GM18505 (cell line): ENCODE data around the gene DSG1.
"Not testable (repeated sequence)": the region's sequence is repeated elsewhere in the genome, so short reads cannot be mapped to it uniquely, and the experiment has no call there.

Experiments used
- ATAC-seq: cut with Tn5 transposase; IDR thresholded peaks from one replicate; pipeline ENCODE4 v1.9.1; 2021; ENCODE audit not compliant: unreplicated experiment
- POLR2A ChIP-seq: IDR thresholded peaks from 4 replicates; pipeline ENCODE4 v1.6.1; 2011; ENCODE audit warnings: borderline replicate concordance; ENCODE audit not compliant: insufficient read depth, insufficient read length; ENCODE audit errors: extremely low read depth

The DSG1 gene

GRCh38 chr18:31301201-31301655, 16.7 kb upstream of the DSG1 start:
- ATAC-seq, result no peak
- TF ChIP-seq POLR2A, result no peak

- ATAC-seq, result no peak
- TF ChIP-seq POLR2A, result no peak
These were observed 15.0 kb upstream of the DSG1 start for GRCh38 chr18:31302991-31303390.

- no peak for ATAC-seq
- TF ChIP-seq POLR2A, result no peak
These were observed 14.2 kb upstream of the DSG1 start for GRCh38 chr18:31303771-31304170.

DNA sequence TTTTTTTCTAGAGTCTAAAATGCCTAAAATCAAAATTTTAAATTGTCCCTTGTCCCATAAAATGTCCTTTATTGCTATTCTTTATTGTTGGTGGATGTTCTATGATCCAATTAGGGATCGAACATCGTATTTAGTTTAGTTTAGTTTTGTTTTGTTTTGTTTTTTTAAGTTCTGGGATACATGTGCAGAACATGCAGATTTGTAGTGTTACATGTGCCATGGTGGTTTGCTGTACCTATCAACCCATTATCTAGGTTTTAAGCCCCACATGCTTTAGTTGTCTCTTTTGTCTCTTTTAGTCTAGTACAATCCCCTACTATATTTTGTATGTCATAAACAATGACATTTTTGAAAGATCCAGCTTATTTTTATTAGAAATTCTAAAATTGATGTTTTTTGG, 8.8 kb upstream of the DSG1 start:
- ATAC-seq, result no peak
- TF ChIP-seq POLR2A, result no peak

DNA sequence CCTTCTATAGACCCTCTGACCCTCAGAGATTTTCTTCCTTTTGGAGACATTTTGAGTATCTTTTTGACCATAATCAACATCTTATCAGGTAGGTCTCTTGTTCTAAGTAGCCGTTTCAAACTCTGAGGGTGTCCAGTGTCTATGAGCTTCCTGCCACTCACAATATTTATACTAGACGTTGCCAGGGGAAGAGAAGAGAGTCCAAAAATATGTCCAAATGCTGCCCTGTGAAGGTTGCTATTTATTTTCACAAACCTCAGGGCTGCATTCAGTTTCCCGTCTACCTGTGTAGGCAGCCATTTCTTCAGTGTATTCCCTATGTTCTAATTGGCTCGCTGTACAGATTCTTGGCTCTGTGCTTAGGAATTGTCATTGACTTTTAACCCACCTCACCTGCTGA, 986 bp upstream of the DSG1 start:
- TF ChIP-seq POLR2A, result no peak
- no peak for ATAC-seq

- no peak for TF ChIP-seq POLR2A
- ATAC-seq, result no peak
These were observed 3.8 kb downstream of the DSG1 start for GRCh38 chr18:31321719-31322118.

DNA sequence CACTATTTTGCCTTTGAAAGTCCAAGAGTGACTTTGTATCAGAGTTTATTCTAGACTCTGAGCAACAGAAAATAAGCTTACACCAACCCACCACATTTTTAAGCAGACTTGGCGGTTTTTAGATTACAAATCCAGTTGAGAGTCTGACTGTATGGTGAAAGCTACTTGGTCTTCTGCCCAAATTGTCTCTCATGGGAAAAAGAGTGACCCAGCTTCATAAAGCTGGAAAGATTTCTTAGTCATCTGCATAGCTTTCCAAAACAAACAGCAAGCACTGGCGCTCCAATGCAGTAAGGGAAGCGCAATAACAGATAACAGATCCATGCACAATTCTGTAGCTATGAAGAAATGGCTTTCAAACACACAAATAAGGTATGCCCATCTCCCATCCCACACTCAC, 7.1 kb downstream of the DSG1 start:
- TF ChIP-seq POLR2A, result no peak
- no peak for ATAC-seq

- no peak for TF ChIP-seq POLR2A
- no peak for ATAC-seq
These were observed 12.0 kb downstream of the DSG1 start for GRCh38 chr18:31329787-31330438.

GRCh38 chr18:31343454-31343853, 25.5 kb downstream of the DSG1 start:
- no peak for ATAC-seq
- TF ChIP-seq POLR2A, result no peak

GRCh38 chr18:31353336-31353735, 35.4 kb downstream of the DSG1 start:
- ATAC-seq, result not testable (repeated sequence)

DNA sequence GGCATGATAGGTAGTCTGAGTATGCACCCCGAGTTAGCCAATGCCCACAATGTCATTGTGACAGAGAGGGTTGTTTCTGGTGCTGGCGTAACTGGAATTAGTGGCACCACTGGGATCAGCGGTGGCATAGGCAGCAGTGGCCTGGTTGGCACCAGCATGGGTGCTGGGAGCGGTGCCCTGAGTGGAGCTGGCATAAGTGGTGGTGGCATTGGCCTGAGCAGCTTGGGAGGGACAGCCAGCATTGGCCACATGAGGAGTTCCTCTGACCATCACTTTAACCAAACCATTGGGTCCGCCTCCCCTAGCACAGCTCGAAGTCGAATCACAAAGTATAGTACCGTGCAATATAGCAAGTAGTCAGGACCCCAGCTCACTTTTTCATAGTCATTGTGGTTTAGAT, 37.0 kb downstream of the DSG1 start:
- ATAC-seq, result no peak
- no peak for TF ChIP-seq POLR2A

DNA sequence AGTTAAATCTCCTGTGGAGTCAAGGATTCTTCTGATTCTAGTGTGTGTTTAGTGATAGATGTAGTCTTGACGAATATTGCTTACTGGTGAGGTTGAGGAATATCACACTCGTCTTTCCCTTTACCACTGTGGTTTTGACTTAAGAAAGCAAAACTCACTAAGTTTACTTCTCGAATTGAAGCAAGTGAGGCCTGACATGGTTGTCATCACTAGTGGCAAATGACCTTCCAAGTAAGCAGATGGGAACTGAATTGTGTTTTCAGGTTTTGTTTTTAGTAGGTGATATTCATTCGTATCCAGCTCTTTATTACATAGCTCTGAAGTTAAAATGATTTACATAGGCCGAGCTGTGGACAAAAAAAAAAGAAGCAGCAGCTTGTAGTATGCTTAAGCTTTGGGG, 38.1 kb downstream of the DSG1 start:
- no peak for TF ChIP-seq POLR2A

GRCh38 chr18:31364190-31364589, 46.2 kb downstream of the DSG1 start:
- no peak for TF ChIP-seq POLR2A
- ATAC-seq, result no peak

More for the DNA sequence above, 38.1 kb downstream of the DSG1 start:
- ATAC-seq, result no peak

- TF ChIP-seq POLR2A, result no peak
- no peak for ATAC-seq
These were observed 51.5 kb downstream of the DSG1 start for GRCh38 chr18:31369478-31369877.

GRCh38 chr18:31371989-31372388, 54.0 kb downstream of the DSG1 start:
- ATAC-seq, result no peak
- no peak for TF ChIP-seq POLR2A
